H1 (cell line): ENCODE measurements around the gene LIF.

Experiments
- SIN3A ChIP-seq, 2 experiments: IDR thresholded peaks in 1 of 2; conservative IDR thresholded peaks in 1 of 2; 2 replicates each; pipeline ENCODE4 v1.6.1; 2011 to 2012; ENCODE audit warnings: low read length in 2 of 2, improper control_type of control experiment in 1 of 2, low read depth in 1 of 2, mild to moderate bottlenecking in 1 of 2
- TAF7 ChIP-seq: optimal IDR thresholded peaks from 2 replicates; pipeline ENCODE3; 2011; ENCODE audit warnings: low read depth, mild to moderate bottlenecking, inconsistent platforms, low read length, moderate library complexity, borderline replicate concordance

DNA sequence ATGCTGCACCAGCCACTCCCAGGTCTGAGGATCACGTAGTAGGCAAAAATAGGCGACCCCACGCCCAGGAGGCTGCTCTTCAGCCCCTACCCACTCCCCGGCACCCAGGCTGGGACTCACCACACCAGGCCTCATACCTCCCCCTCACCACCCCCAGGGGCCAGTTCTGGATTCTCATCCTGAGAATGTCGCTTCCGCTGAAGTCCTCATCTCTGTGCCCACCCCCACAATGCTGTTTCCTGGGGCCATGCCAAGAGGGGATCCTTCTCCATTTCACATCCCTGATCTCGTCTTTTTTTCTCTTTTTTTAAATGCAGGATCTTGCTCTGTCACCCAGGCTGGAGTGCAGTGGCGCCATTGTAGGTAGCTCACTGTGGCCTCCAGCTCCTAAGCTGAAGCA, 21.8 kb upstream of the LIF start:
- TF ChIP-seq SIN3A (conservative IDR thresholded peaks at IDR 0.05 in 1 of 2, IDR thresholded peaks at IDR 0.05 in 1 of 2; ENCODE audit: low read depth in 1 of 2, low read length in 2 of 2) (no peak), TAF7 (no peak)
